VCaP (cell line): ENCODE data around the gene UNC93A.
"Not testable (repeated sequence)": the region's sequence is repeated elsewhere in the genome, so short reads cannot be mapped to it uniquely, and the experiment has no call there.

Experiments
- H3K27ac ChIP-seq: fragments of 450-650 bp; 2 replicates; pipeline ENCODE4 v1.5.1; 2017
- CTCF ChIP-seq: fragments of 450-650 bp; conservative IDR thresholded peaks from 2 replicates; pipeline ENCODE4 v1.5.1; 2017; ENCODE audit warnings: mild to moderate bottlenecking, moderate library complexity

Gene UNC93A

GRCh38 chr6:167252271-167252670, 38.8 kb upstream of the UNC93A start:
- no peak overlapping the region for H3K27ac ChIP-seq
- TF ChIP-seq CTCF = no peak

- H3K27ac ChIP-seq = no peak overlapping the region
- no peak for TF ChIP-seq CTCF
Observed at GRCh38 chr6:167255918-167256553, 35.1 kb upstream of the UNC93A start.

- no peak overlapping the region for H3K27ac ChIP-seq
- TF ChIP-seq CTCF = no peak
Observed at GRCh38 chr6:167258646-167259045, 32.5 kb upstream of the UNC93A start.

- not testable (repeated sequence) for H3K27ac ChIP-seq
Observed at GRCh38 chr6:167266057-167266829, 24.9 kb upstream of the UNC93A start.

- TF ChIP-seq CTCF = no peak
- no peak overlapping the region for H3K27ac ChIP-seq
Observed at GRCh38 chr6:167266830-167267555, 24.1 kb upstream of the UNC93A start.

GRCh38 chr6:167267556-167267898, 23.6 kb upstream of the UNC93A start:
- H3K27ac ChIP-seq = not testable (repeated sequence)

- TF ChIP-seq CTCF = no peak
- H3K27ac ChIP-seq = no peak overlapping the region
Observed at GRCh38 chr6:167267921-167268401, 23.2 kb upstream of the UNC93A start.

GRCh38 chr6:167268683-167269280, 22.3 kb upstream of the UNC93A start:
- no peak overlapping the region for H3K27ac ChIP-seq
- no peak for TF ChIP-seq CTCF
